Small intestine (tissue), 7 donors: ENCODE results near the gene PDZD7. TPM values are rescaled to one million over a fixed set of nuclear protein-coding genes. Genes with fewer than 3 reads are reported as not detected.
A peak's percentile ranks its signal among the peaks of the same experiment; 100 is the strongest.

Source experiments
- DNase-seq, 2 donors: peaks; one replicate each; pipeline versions ENCODE4 v3.0.0 to v3.0.0-alpha.2; 2013
- FAIRE-seq: peaks from 2 replicates; lab custom pipeline; 2012; peaks lifted over from hg19 to GRCh38; lab: Jason Lieb, UNC
- H3K27ac ChIP-seq, 3 donors: one replicate each; pipeline ENCODE4 v1.5.1; 2013; ENCODE audit warnings: low read length in 2 of 3, mild to moderate bottlenecking in 2 of 3, control low read depth in 1 of 3, inconsistent platforms in 1 of 3, low read depth in 1 of 3, moderate library complexity in 1 of 3
- H3K27me3 ChIP-seq, 3 donors: one replicate each; pipeline ENCODE4 v1.6.1; 2013; ENCODE audit warnings: low read length in 3 of 3, inconsistent platforms in 1 of 3; ENCODE audit not compliant: control insufficient read depth in 3 of 3, insufficient read depth in 3 of 3
- H3K36me3 ChIP-seq, 3 donors: one replicate each; pipeline ENCODE4 v1.6.1; 2013; ENCODE audit warnings: low read length in 3 of 3, inconsistent platforms in 1 of 3, low read depth in 1 of 3, mild to moderate bottlenecking in 1 of 3, moderate library complexity in 1 of 3; ENCODE audit not compliant: control insufficient read depth in 3 of 3, insufficient read depth in 2 of 3
- H3K4me1 ChIP-seq, 3 donors: one replicate each; pipeline ENCODE4 v1.6.1; 2013; ENCODE audit warnings: low read length in 2 of 3, inconsistent platforms in 1 of 3, low read depth in 1 of 3, mild to moderate bottlenecking in 1 of 3, moderate library complexity in 1 of 3; ENCODE audit not compliant: control insufficient read depth in 3 of 3, insufficient read depth in 2 of 3
- H3K4me3 ChIP-seq, 3 donors: one replicate each; pipeline ENCODE4 v1.5.1; 2013; ENCODE audit warnings: low read length in 3 of 3, control low read depth in 1 of 3, inconsistent platforms in 1 of 3, low read depth in 1 of 3, mild to moderate bottlenecking in 1 of 3, moderate library complexity in 1 of 3
- H3K9me3 ChIP-seq, 2 donors: one replicate each; pipeline ENCODE4 v1.6.1; 2013; ENCODE audit warnings: low read depth in 1 of 2, low read length in 1 of 2; ENCODE audit not compliant: control insufficient read depth in 2 of 2, insufficient read depth in 1 of 2
- WGBS, 3 donors: extraction: QIAGEN DNeasy Blood & Tissue Kit; methylation state at CpG; one replicate each; pipeline ENCODE4 v1.1.7; 2013; 5-methylcytosine and 5-hydroxymethylcytosine counted together
- polyA plus RNA-seq, 4 donors: library from polyadenylated mRNA; stranded (reverse) in 3 of 4; unstranded in 1 of 4; fragments of 200-250 nt in 3 of 4; fragments of 120-200 nt in 1 of 4; gene quantifications; one replicate each; pipeline versions ENCODE4 v1.2.1 to v1.2.3, GENCODE V29; 2013
- donor health status: healthy with polysubstance abuse.
- donor health status: control.
- donor health status: control.
- donor health status: Bipolar disorder and iron deficiency.
- donor health status: healthy.

PDZD7 gene
- polyA plus RNA-seq, 4 donors = 3.1 to 52.6 (median 28.8) TPM

GRCh38 chr10:101027106-101027720 is 3.7 kb downstream of the PDZD7 start:
- Histone ChIP-seq H3K36me3 (peaks cover 0 to 45% (median 0%) of the 10 kb centered on the region in 3 donors), H3K9me3 (no peaks in the 10 kb centered on the region), H3K4me1 (peaks cover 0 to 29% (median 0%) of the 10 kb centered on the region in 3 donors), H3K27me3 (no peaks in the 10 kb centered on the region), H3K27ac (peak overlapping the region in 1 of 3 donors; percentile 60), H3K4me3 (no peak overlapping the region)
- WGBS, 3 donors = 72 to 87% (median 80%) methylated on average over 10 of the region's 10 CpGs
- FAIRE-seq = no peak
- DNase-seq = no peak

GRCh38 chr10:101022967-101023705 is 7.8 kb downstream of the PDZD7 start:
- no peak for FAIRE-seq
- WGBS, 3 donors = 91 to 94% (median 92%) methylated on average over 15 of the region's 15 CpGs
- Histone ChIP-seq H3K27ac (no peak overlapping the region), H3K36me3 (peaks cover 0 to 63% (median 0%) of the 10 kb centered on the region in 3 donors), H3K27me3 (no peaks in the 10 kb centered on the region), H3K4me3 (no peak overlapping the region), H3K9me3 (no peaks in the 10 kb centered on the region), H3K4me1 (peaks cover 0 to 20% (median 0%) of the 10 kb centered on the region in 3 donors)
- no peak for DNase-seq

GRCh38 chr10:101021692-101022251 is 9.2 kb downstream of the PDZD7 start:
- no peak for DNase-seq
- H3K36me3 ChIP-seq = peaks cover 0 to 68% (median 0%) of the 10 kb centered on the region in 3 donors
- H3K27me3 ChIP-seq = peaks cover 0 to 2% (median 0%) of the 10 kb centered on the region in 3 donors
- H3K9me3 ChIP-seq = no peaks in the 10 kb centered on the region
- no peak for FAIRE-seq
- H3K4me3 ChIP-seq = no peak overlapping the region
- H3K27ac ChIP-seq = no peak overlapping the region
- peaks cover 0 to 12% (median 0%) of the 10 kb centered on the region in 3 donors for H3K4me1 ChIP-seq
- 82 to 88% (median 88%) methylated on average over 11 of the region's 11 CpGs for WGBS, 3 donors

- FAIRE-seq = no peak
- H3K9me3 ChIP-seq = no peaks in the 10 kb centered on the region
- H3K4me3 ChIP-seq = no peak overlapping the region
- peaks cover 0 to 4% (median 0%) of the 10 kb centered on the region in 3 donors for H3K27me3 ChIP-seq
- H3K27ac ChIP-seq = no peak overlapping the region
- peaks cover 0 to 73% (median 0%) of the 10 kb centered on the region in 3 donors for H3K36me3 ChIP-seq
- WGBS, 3 donors = 91 to 93% (median 91%) methylated on average over 4 of the region's 4 CpGs
- H3K4me1 ChIP-seq = peaks cover 0 to 12% (median 0%) of the 10 kb centered on the region in 3 donors
- no peak for DNase-seq
These were observed 9.7 kb downstream of the PDZD7 start for GRCh38 chr10:101021239-101021638.

- DNase-seq = no peak
- FAIRE-seq = no peak
- no peak overlapping the region for H3K4me3 ChIP-seq
- H3K27ac ChIP-seq = no peak overlapping the region
- H3K27me3 ChIP-seq = peaks cover 0 to 4% (median 0%) of the 10 kb centered on the region in 3 donors
- H3K4me1 ChIP-seq = peaks cover 0 to 12% (median 0%) of the 10 kb centered on the region in 3 donors
- peaks cover 0 to 77% (median 0%) of the 10 kb centered on the region in 3 donors for H3K36me3 ChIP-seq
- no peaks in the 10 kb centered on the region for H3K9me3 ChIP-seq
- WGBS, 3 donors = 84 to 89% (median 87%) methylated on average over 10 of the region's 10 CpGs
These were observed 10.4 kb downstream of the PDZD7 start for GRCh38 chr10:101020427-101021075.

GRCh38 chr10:101019440-101019703 is 11.6 kb downstream of the PDZD7 start:
- no peak overlapping the region for H3K27ac ChIP-seq
- peaks cover 0 to 4% (median 0%) of the 10 kb centered on the region in 3 donors for H3K27me3 ChIP-seq
- no peak overlapping the region for H3K4me3 ChIP-seq
- H3K4me1 ChIP-seq = peaks cover 0 to 19% (median 0%) of the 10 kb centered on the region in 3 donors
- FAIRE-seq (no peak), DNase-seq (no peak)
- peaks cover 0 to 84% (median 0%) of the 10 kb centered on the region in 3 donors for H3K36me3 ChIP-seq
- 27 to 46% (median 41%) methylated on average over 2 of the region's 2 CpGs for WGBS, 3 donors
- no peaks in the 10 kb centered on the region for H3K9me3 ChIP-seq

GRCh38 chr10:101018600-101019439 is 12.1 kb downstream of the PDZD7 start:
- no peak for FAIRE-seq
- no peak overlapping the region for H3K4me3 ChIP-seq

More at GRCh38 chr10:101018600-101019439, 12.1 kb downstream of the PDZD7 start:
- H3K36me3 ChIP-seq = peaks cover 0 to 78% (median 0%) of the 10 kb centered on the region in 3 donors
- peak; percentile 83 to 93 for DNase-seq
- peaks cover 0 to 21% (median 0%) of the 10 kb centered on the region in 3 donors for H3K4me1 ChIP-seq
- peaks cover 0 to 4% (median 0%) of the 10 kb centered on the region in 3 donors for H3K27me3 ChIP-seq
- WGBS, 3 donors = 17 to 22% (median 18%) methylated on average over 36 to 45 of the region's 45 CpGs
- H3K9me3 ChIP-seq = no peaks in the 10 kb centered on the region
- no peak overlapping the region for H3K27ac ChIP-seq
